A549 (cell line): Measurements from ENCODE around the gene AIMP1. TPM values are rescaled to one million over a fixed set of nuclear protein-coding genes. Genes with fewer than 3 reads are reported as not detected.

Experiments
- ATAC-seq, 2 experiments: fragments of 200-7000 bp in 1 of 2; fragments of >200 bp in 1 of 2; cut with Nextera tagmentation in 1 of 2; cut with Tn5 transposase in 1 of 2; 3 replicates each; pipeline versions ENCODE4 v1.8.0 to v1.9.1; 2018 to 2020; ENCODE audit warnings: mild to moderate bottlenecking in 1 of 2, moderate library complexity in 1 of 2
- CTCF ChIA-PET: fragments of 300-600 bp; sonication (Branson Sonifier 250); formaldehyde crosslinking; extraction: SDS; loops from one replicate; lab custom pipeline; 2021; ENCODE audit warnings: antibody characterized with exemption, inconsistent platforms; lab: Yijun Ruan, JAX
- POLR2A ChIA-PET: fragments of 350-600 bp; formaldehyde crosslinking; extraction: SDS; loops from one replicate; lab custom pipeline; 2021; ENCODE audit warnings: antibody characterized with exemption, inconsistent platforms; lab: Yijun Ruan, JAX
- DNase-seq, 2 experiments: peaks; one replicate each; pipeline versions ENCODE4 v3.0.0 to v3.0.0-alpha.2; 2011 to 2016; ENCODE audit warnings: low read depth in 1 of 2, low spot score in 1 of 2
- FAIRE-seq: peaks from 2 replicates; lab custom pipeline; 2011; peaks lifted over from hg19 to GRCh38; lab: Jason Lieb, UNC
- H3K27ac ChIP-seq, 2 experiments: fragments of >200 bp; sonication (Bioruptor Twin); formaldehyde crosslinking; 3 replicates each; pipeline ENCODE4 v1.5.1; 2016 to 2017
- H3K4me1 ChIP-seq: fragments of >200 bp; sonication (Bioruptor Twin); formaldehyde crosslinking; 3 replicates; pipeline ENCODE4 v1.6.1; 2016
- H3K4me2 ChIP-seq: fragments of >200 bp; sonication (Bioruptor Twin); formaldehyde crosslinking; 3 replicates; pipeline ENCODE4 v1.6.1; 2016
- H3K4me3 ChIP-seq: fragments of >200 bp; sonication (Bioruptor Twin); formaldehyde crosslinking; 3 replicates; pipeline ENCODE4 v1.5.1; 2016
- H3K9me3 ChIP-seq: fragments of >200 bp; sonication (Bioruptor Twin); formaldehyde crosslinking; 3 replicates; pipeline ENCODE4 v1.6.1; 2016
- CBX2 ChIP-seq: fragments of 200-600 bp; sonication (generic); IDR thresholded peaks from 2 replicates; pipeline ENCODE4 v1.6.1; 2016; ENCODE audit warnings: low read depth, mild to moderate bottlenecking, borderline replicate concordance
- EHF ChIP-seq: fragments of 250-450 bp; sonication (Bioruptor Pico); IDR thresholded peaks from 2 replicates; pipeline ENCODE4 v1.5.0; 2020; ENCODE audit warnings: mild to moderate bottlenecking
- FOSL2 ChIP-seq, 2 experiments: fragments of 450-650 bp in 1 of 2; fragments of >200 bp in 1 of 2; sonication (Bioruptor Twin) in 1 of 2; formaldehyde crosslinking; IDR thresholded peaks; 2 replicates each; pipeline versions ENCODE4 v1.5.0 to v1.6.1; 2016 to 2020; ENCODE audit warnings: mild to moderate bottlenecking in 1 of 2, moderate library complexity in 1 of 2
- FOXS1 ChIP-seq: fragments of 250-450 bp; sonication (Bioruptor Pico); IDR thresholded peaks from 2 replicates; pipeline ENCODE4 v1.5.0; 2020; ENCODE audit warnings: mild to moderate bottlenecking, moderate library complexity
- GATA3 ChIP-seq: IDR thresholded peaks from 2 replicates; pipeline ENCODE4 v1.6.1; 2012; ENCODE audit warnings: borderline replicate concordance
- HOXB13 ChIP-seq: fragments of 250-450 bp; sonication (Bioruptor Pico); IDR thresholded peaks from 2 replicates; pipeline ENCODE4 v1.5.0; 2020; ENCODE audit warnings: low read depth, mild to moderate bottlenecking, moderate library complexity
- KDM1A ChIP-seq: fragments of 200-600 bp; sonication (generic); IDR thresholded peaks from 2 replicates; pipeline ENCODE4 v1.6.1; 2016; ENCODE audit warnings: low read depth, mild to moderate bottlenecking
- NR3C1 ChIP-seq: fragments of >200 bp; sonication (Bioruptor Twin); formaldehyde crosslinking; IDR thresholded peaks from 3 replicates; pipeline ENCODE4 v1.6.1; 2017
- RAD21 ChIP-seq, 2 experiments: fragments of >200 bp in 1 of 2; sonication (Bioruptor Twin) in 1 of 2; formaldehyde crosslinking in 1 of 2; IDR thresholded peaks in 1 of 2; conservative IDR thresholded peaks in 1 of 2; 2 replicates in 1 of 2; 3 replicates in 1 of 2; pipeline ENCODE4 v1.6.1; 2012 to 2018; ENCODE audit warnings: inconsistent platforms in 1 of 2
- RFX5 ChIP-seq: fragments of 450-650 bp; IDR thresholded peaks from 2 replicates; pipeline ENCODE4 v1.7.1; 2014; ENCODE audit warnings: antibody characterized with exemption, mild to moderate bottlenecking, moderate library complexity
- RNF2 ChIP-seq: fragments of 200-600 bp; sonication (generic); IDR thresholded peaks from 2 replicates; pipeline ENCODE4 v1.6.1; 2016; ENCODE audit warnings: low read depth, mild to moderate bottlenecking, antibody characterized with exemption, moderate library complexity, borderline replicate concordance
- SMC3 ChIP-seq: fragments of >200 bp; sonication (Bioruptor Twin); formaldehyde crosslinking; IDR thresholded peaks from 3 replicates; pipeline ENCODE4 v1.6.1; 2018; ENCODE audit warnings: inconsistent platforms
- SREBF2 ChIP-seq: fragments of 450-650 bp; IDR thresholded peaks from 2 replicates; pipeline ENCODE4 v1.6.1; 2014; ENCODE audit warnings: mild to moderate bottlenecking, moderate library complexity
- TFCP2L1 ChIP-seq: fragments of 250-450 bp; sonication (Bioruptor Pico); IDR thresholded peaks from 2 replicates; pipeline ENCODE4 v1.5.0; 2021; ENCODE audit warnings: mild to moderate bottlenecking
- WGBS: methylation state at CpG from one replicate; pipeline ENCODE4 v1.1.6; 2017; ENCODE audit errors: missing lambda C conversion rate; 5-methylcytosine and 5-hydroxymethylcytosine counted together
- polyA plus RNA-seq, 4 experiments: library from polyadenylated mRNA; depleted of rRNA in 3 of 4; stranded (reverse); fragments of >200 nt; fragmentation: RNase III in 1 of 4; extraction: RNeasy Plus Mini Kit Qiagen cat#74134 plus additional on column Dnase treatment in 1 of 4; gene quantifications; 2 replicates in 3 of 4; 3 replicates in 1 of 4; pipeline ENCODE4 v1.2.3, GENCODE V29; 2011 to 2017
- TF ChIP-seq, protein P1 (sequence below): fragments of 150-350 bp; IDR thresholded peaks from 2 replicates; pipeline ENCODE4 v1.6.1; 2014; ENCODE audit warnings: low read depth, mild to moderate bottlenecking, low read length
- TF ChIP-seq, protein P2 (sequence below): fragments of >200 bp; sonication (Bioruptor Twin); formaldehyde crosslinking; IDR thresholded peaks from 2 replicates; pipeline ENCODE4 v1.6.1; 2016
- TF ChIP-seq, protein P3 (sequence below): fragments of 200-600 bp; sonication (generic); IDR thresholded peaks from 2 replicates; pipeline ENCODE4 v1.6.1; 2016; ENCODE audit warnings: antibody characterized with exemption, mild to moderate bottlenecking, moderate library complexity
- TF ChIP-seq, protein P4 (sequence below): fragments of 250-450 bp; sonication (Bioruptor Pico); IDR thresholded peaks from 2 replicates; pipeline ENCODE4 v1.5.0; 2020; ENCODE audit warnings: low read depth, mild to moderate bottlenecking, moderate library complexity

The AIMP1 gene
- polyA plus RNA-seq, 2 of the 4 experiments (the other 2 are of a cell fraction): 35.6 to 70.7 TPM

DNA sequence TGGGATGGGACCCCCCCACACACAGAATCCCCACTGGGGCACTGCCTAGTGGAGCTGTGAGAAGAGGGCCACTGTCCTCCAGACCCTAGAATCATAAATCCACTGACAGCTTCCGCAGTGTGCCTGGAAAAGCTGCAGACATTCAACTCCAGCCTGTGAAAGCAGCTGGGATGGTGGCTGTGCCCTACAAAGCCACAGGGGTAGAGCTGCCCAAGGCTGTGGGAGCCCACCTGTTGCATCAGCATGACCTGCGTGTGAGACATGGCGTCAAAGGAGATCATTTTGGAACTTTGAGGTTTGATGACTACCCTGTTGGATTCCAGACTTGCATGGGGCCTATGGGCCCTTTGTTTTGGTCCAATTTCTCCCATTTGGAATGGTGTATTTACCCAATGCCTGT lies 22.3 kb downstream of the AIMP1 start:
- WGBS: 93% methylated on average over 3 of the region's 3 CpGs
- Histone ChIP-seq H3K9me3 (no peaks in the 10 kb centered on the region), H3K4me1 (peaks cover 7% of the 10 kb centered on the region), H3K27ac (no peak overlapping the region), H3K4me2 (no peak overlapping the region), H3K4me3 (no peak overlapping the region)
- FAIRE-seq: no peak
- no peak for DNase-seq
- ChIA-PET POLR2A (no interaction called here), CTCF (no interaction called here)
- no peak for ATAC-seq
- TF ChIP-seq CBX2 (no peak), FOXS1 (CRISPR knock-in tag) (no peak), KDM1A (no peak), FOSL2 (IDR thresholded peaks at IDR 0.05) (no peak), FOSL2 (CRISPR knock-in tag; IDR thresholded peaks at IDR 0.05) (no peak), RNF2 (no peak), RFX5 (no peak), TFCP2L1 (CRISPR knock-in tag) (no peak), SREBF2 (no peak), HOXB13 (no peak), NR3C1 (no peak)
- TF ChIP-seq, protein P1, sequence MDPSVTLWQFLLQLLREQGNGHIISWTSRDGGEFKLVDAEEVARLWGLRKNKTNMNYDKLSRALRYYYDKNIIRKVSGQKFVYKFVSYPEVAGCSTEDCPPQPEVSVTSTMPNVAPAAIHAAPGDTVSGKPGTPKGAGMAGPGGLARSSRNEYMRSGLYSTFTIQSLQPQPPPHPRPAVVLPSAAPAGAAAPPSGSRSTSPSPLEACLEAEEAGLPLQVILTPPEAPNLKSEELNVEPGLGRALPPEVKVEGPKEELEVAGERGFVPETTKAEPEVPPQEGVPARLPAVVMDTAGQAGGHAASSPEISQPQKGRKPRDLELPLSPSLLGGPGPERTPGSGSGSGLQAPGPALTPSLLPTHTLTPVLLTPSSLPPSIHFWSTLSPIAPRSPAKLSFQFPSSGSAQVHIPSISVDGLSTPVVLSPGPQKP: no peak
- TF ChIP-seq, protein P2, sequence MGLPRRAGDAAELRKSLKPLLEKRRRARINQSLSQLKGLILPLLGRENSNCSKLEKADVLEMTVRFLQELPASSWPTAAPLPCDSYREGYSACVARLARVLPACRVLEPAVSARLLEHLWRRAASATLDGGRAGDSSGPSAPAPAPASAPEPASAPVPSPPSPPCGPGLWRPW: no peak

DNA sequence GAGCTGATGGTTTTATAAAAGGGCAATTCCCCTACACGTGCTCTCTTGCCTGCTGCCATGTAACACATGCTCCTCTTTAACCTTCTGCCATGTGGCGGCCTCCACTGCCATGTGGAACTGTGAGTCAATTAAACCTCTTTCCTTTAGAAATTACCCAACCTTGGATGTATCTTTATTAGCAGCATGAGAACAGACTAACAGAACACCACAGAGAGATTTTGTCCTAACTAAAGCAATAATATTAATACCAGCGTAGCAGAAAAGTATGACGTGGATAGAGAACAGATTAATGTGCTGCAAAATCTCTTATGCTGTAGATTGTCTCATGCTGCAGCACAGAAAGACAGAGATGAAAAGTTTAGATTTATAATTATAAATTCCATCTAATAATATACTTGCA lies 23.1 kb downstream of the AIMP1 start:
- DNase-seq (no peak), ATAC-seq (no peak), FAIRE-seq (no peak)
- H3K9me3 ChIP-seq: no peaks in the 10 kb centered on the region
- POLR2A ChIA-PET: no interaction called here
- WGBS: 90% methylated on average over 4 of the region's 4 CpGs
- no peak for TF ChIP-seq RAD21 (conservative IDR thresholded peaks at IDR 0.05 in 1 of 2, IDR thresholded peaks at IDR 0.05 in 1 of 2)
- H3K27ac ChIP-seq: no peak overlapping the region
- H3K4me2 ChIP-seq: no peak overlapping the region
- H3K4me1 ChIP-seq: peaks cover 15% of the 10 kb centered on the region
- CTCF ChIA-PET: no interaction called here
- no peak overlapping the region for H3K4me3 ChIP-seq

DNA sequence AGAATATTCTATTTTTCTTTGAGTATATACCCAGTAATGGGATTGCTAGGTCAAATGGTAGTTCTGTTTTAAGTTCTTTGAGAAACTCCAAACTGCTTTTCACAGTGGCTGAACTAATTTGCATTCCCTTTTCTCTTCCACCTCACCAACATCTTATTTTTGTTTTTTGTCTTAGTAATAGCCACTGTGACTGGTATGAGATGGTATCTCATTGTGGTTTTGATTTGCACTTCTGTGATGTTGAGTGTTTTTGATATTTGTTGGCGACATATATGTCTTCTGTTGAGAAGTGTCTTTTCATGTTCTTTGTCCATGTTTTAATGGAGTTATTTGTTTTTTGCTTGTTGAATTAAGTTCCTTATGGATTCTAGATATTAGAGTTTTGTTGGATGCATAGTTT lies 24.4 kb downstream of the AIMP1 start:
- TF ChIP-seq, protein P3, sequence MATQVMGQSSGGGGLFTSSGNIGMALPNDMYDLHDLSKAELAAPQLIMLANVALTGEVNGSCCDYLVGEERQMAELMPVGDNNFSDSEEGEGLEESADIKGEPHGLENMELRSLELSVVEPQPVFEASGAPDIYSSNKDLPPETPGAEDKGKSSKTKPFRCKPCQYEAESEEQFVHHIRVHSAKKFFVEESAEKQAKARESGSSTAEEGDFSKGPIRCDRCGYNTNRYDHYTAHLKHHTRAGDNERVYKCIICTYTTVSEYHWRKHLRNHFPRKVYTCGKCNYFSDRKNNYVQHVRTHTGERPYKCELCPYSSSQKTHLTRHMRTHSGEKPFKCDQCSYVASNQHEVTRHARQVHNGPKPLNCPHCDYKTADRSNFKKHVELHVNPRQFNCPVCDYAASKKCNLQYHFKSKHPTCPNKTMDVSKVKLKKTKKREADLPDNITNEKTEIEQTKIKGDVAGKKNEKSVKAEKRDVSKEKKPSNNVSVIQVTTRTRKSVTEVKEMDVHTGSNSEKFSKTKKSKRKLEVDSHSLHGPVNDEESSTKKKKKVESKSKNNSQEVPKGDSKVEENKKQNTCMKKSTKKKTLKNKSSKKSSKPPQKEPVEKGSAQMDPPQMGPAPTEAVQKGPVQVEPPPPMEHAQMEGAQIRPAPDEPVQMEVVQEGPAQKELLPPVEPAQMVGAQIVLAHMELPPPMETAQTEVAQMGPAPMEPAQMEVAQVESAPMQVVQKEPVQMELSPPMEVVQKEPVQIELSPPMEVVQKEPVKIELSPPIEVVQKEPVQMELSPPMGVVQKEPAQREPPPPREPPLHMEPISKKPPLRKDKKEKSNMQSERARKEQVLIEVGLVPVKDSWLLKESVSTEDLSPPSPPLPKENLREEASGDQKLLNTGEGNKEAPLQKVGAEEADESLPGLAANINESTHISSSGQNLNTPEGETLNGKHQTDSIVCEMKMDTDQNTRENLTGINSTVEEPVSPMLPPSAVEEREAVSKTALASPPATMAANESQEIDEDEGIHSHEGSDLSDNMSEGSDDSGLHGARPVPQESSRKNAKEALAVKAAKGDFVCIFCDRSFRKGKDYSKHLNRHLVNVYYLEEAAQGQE: no peak
- TF ChIP-seq SMC3: no peak
- TF ChIP-seq GATA3: no peak
- TF ChIP-seq, protein P4, sequence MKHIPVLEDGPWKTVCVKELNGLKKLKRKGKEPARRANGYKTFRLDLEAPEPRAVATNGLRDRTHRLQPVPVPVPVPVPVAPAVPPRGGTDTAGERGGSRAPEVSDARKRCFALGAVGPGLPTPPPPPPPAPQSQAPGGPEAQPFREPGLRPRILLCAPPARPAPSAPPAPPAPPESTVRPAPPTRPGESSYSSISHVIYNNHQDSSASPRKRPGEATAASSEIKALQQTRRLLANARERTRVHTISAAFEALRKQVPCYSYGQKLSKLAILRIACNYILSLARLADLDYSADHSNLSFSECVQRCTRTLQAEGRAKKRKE: no peak
- TF ChIP-seq EHF (CRISPR knock-in tag): no peak

More for the DNA sequence above, 24.4 kb downstream of the AIMP1 start:
- ChIA-PET POLR2A (interaction anchor here (0.6 kb wide), 1 partner anchor 991 kb away, joined by 3 read pairs; no protein-coding TSS in a partner anchor), CTCF (no interaction called here)
- FAIRE-seq (no peak), ATAC-seq (no peak), DNase-seq (no peak)
- Histone ChIP-seq H3K4me3 (no peak overlapping the region), H3K27ac (no peak overlapping the region), H3K4me2 (no peak overlapping the region), H3K9me3 (no peaks in the 10 kb centered on the region), H3K4me1 (peaks cover 26% of the 10 kb centered on the region)
- WGBS: 77% methylated on average over 1 of the region's 1 CpG
